ENCODE data around the gene LINC00632. TPM values are rescaled to one million over a fixed set of nuclear protein-coding genes. Genes with fewer than 3 reads are reported as not detected.

Gene LINC00632
- total RNA-seq, 1 donor from 2014 or later = 626 TPM

GRCh38 chrX:140764401-140764919 lies 54.9 kb downstream of the LINC00632 start:
- DNase-seq (ENCODE audit: low spot score) = peak; percentile 93
- H3K27me3 Mint-ChIP-seq (ENCODE audit: low read depth) = peaks cover 2% of the 10 kb centered on the region

GRCh38 chrX:140765043-140765784 lies 55.7 kb downstream of the LINC00632 start:
- no peak for TF ChIP-seq CTCF (IDR thresholded peaks at IDR 0.05)
- H3K4me1 Mint-ChIP-seq (ENCODE audit: low read depth) = peaks cover 26% of the 10 kb centered on the region
- H3K27ac Mint-ChIP-seq (ENCODE audit: unreplicated experiment) = peak overlapping the region; percentile 96
- DNase-seq (ENCODE audit: low spot score) = no peak
- no peaks in the 10 kb centered on the region for H3K36me3 Mint-ChIP-seq (ENCODE audit: low read depth)
- H3K9me3 Mint-ChIP-seq (ENCODE audit: low read depth) = no peaks in the 10 kb centered on the region
- H3K27me3 Mint-ChIP-seq (ENCODE audit: low read depth) = peaks cover under 1% of the 10 kb centered on the region
- H3K4me3 Mint-ChIP-seq (ENCODE audit: unreplicated experiment) = peak overlapping the region; percentile 80

More at GRCh38 chrX:140764401-140764919, 54.9 kb downstream of the LINC00632 start:
- H3K4me1 Mint-ChIP-seq (ENCODE audit: low read depth) = peaks cover 26% of the 10 kb centered on the region
- peak overlapping the region; percentile 80 for H3K4me3 Mint-ChIP-seq (ENCODE audit: unreplicated experiment)
- H3K9me3 Mint-ChIP-seq (ENCODE audit: low read depth) = no peaks in the 10 kb centered on the region
- H3K36me3 Mint-ChIP-seq (ENCODE audit: low read depth) = no peaks in the 10 kb centered on the region
- TF ChIP-seq CTCF (IDR thresholded peaks at IDR 0.05) = no peak
- H3K27ac Mint-ChIP-seq (ENCODE audit: unreplicated experiment) = peak overlapping the region; percentile 96

- Mint-ChIP-seq H3K27ac (ENCODE audit: unreplicated experiment) (peak overlapping the region; percentile 90), H3K27me3 (ENCODE audit: low read depth) (no peaks in the 10 kb centered on the region), H3K4me1 (ENCODE audit: low read depth) (peaks cover 26% of the 10 kb centered on the region), H3K9me3 (ENCODE audit: low read depth) (no peaks in the 10 kb centered on the region), H3K36me3 (ENCODE audit: low read depth) (no peaks in the 10 kb centered on the region), H3K4me3 (ENCODE audit: unreplicated experiment) (peak overlapping the region; percentile 80)
- peak; percentile 96 for TF ChIP-seq CTCF (IDR thresholded peaks at IDR 0.05)
- DNase-seq (ENCODE audit: low spot score) = no peak
These were observed 56.6 kb downstream of the LINC00632 start for GRCh38 chrX:140766024-140766611.

- no peak for TF ChIP-seq CTCF (IDR thresholded peaks at IDR 0.05)
- Mint-ChIP-seq H3K27ac (ENCODE audit: unreplicated experiment) (peak overlapping the region; percentile 55), H3K4me1 (ENCODE audit: low read depth) (peaks cover 17% of the 10 kb centered on the region), H3K4me3 (ENCODE audit: unreplicated experiment) (no peak overlapping the region), H3K27me3 (ENCODE audit: low read depth) (no peaks in the 10 kb centered on the region), H3K9me3 (ENCODE audit: low read depth) (no peaks in the 10 kb centered on the region), H3K36me3 (ENCODE audit: low read depth) (peaks cover 6% of the 10 kb centered on the region)
- no peak for DNase-seq (ENCODE audit: low spot score)
These were observed 58.1 kb downstream of the LINC00632 start for GRCh38 chrX:140767646-140768045.

- Mint-ChIP-seq H3K4me1 (ENCODE audit: low read depth) (no peaks in the 10 kb centered on the region), H3K9me3 (ENCODE audit: low read depth) (peaks cover 9% of the 10 kb centered on the region), H3K27ac (ENCODE audit: unreplicated experiment) (no peak overlapping the region), H3K36me3 (ENCODE audit: low read depth) (peaks cover 11% of the 10 kb centered on the region), H3K27me3 (ENCODE audit: low read depth) (no peaks in the 10 kb centered on the region), H3K4me3 (ENCODE audit: unreplicated experiment) (no peak overlapping the region)
- no peak for TF ChIP-seq CTCF (IDR thresholded peaks at IDR 0.05)
- no peak for DNase-seq (ENCODE audit: low spot score)
These were observed 65.7 kb downstream of the LINC00632 start for GRCh38 chrX:140775211-140775610.

Data from chondrocyte (in vitro differentiated cells).